NCI-H226 (cell line): ENCODE results near the gene FSTL1.

Source experiments
- DNase-seq: peaks from one replicate; pipeline ENCODE4 v3.0.0-alpha.2; 2015

FSTL1 gene

GRCh38 chr3:120349855-120350125, 101.0 kb downstream of the FSTL1 start:
- DNase-seq = no peak

- DNase-seq = peak; percentile 76
Measured at GRCh38 chr3:120348991-120349854, 101.6 kb downstream of the FSTL1 start, which contains the start of gene LRRC58. LRRC58 (minus strand) TSS chr3:120349354; CDS start chr3:120349243, 111 bp downstream.

- no peak for DNase-seq
Measured at GRCh38 chr3:120348065-120348990, 102.5 kb downstream of the FSTL1 start.

- no peak for DNase-seq
Measured at GRCh38 chr3:120344349-120344748, 106.4 kb downstream of the FSTL1 start.
